Activated naive CD4-positive, alpha-beta T cell treated with anti-CD3 and anti-CD28 coated beads, Interleukin-2, amount 50 U/mL, for 16 hours (primary cell): Measurements from ENCODE around the gene CPLX3.
"Not testable (repeated sequence)": the region's sequence is repeated elsewhere in the genome, so short reads cannot be mapped to it uniquely, and the experiment has no call there.

Experiments used
- DNase-seq: peaks from one replicate; pipeline ENCODE4 v3.0.0-alpha.2; 2020

The CPLX3 gene

GRCh38 chr15:74826364-74826819, at the start of gene CPLX3:
Gene CPLX3 (plus strand): TSS chr15:74826627. CDS start chr15:74826704, 77 bp downstream.
- DNase-seq, result peak; percentile 56

GRCh38 chr15:74776821-74777768, 49.3 kb upstream of the CPLX3 start:
- peak; percentile 50 for DNase-seq

DNA sequence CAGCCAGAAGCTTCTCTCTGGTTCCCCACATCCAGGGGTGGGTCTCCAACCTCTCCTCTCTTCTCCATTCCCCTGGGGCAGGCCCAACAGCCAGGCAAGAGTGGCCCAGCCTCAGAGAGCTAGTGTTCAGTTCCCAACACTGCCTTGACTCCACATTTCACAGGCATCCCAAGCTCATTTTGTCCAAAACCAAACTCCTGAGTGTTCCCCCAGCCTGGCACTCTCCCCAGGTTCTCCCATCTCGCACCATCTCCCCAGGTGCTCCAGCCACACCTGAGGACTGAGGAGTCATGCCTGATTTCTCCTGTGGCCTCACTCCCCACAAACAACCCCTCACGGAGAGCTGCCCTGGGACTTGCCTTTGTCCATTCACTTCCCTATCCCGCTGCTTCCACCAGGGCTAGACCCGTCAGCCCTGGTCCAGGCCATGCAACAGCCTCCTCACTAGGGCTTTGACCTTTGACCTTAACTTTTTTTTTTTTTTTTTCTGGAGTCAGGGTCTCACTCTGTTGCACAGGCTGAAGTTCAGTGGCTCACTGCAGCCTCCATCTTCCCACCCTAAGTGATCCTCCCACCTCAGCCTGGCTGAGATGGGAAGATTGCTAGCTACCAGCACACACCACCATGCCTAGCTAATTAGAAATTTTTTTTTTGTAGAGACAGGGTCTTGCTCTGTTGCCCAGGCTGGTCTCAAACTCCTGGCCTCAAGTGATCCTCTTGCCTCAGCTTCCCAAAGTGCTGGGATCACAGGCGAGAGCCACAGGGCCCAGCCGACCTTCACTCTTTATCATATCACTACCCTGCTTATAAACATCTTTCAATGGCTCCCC, 48.4 kb upstream of the CPLX3 start:
- no peak for DNase-seq

- DNase-seq, result no peak
Measured at GRCh38 chr15:74778599-74778970, 47.8 kb upstream of the CPLX3 start.

GRCh38 chr15:74779162-74779648, 47.2 kb upstream of the CPLX3 start:
- no peak for DNase-seq

GRCh38 chr15:74780523-74781430, 45.6 kb upstream of the CPLX3 start:
- peak; percentile 39 for DNase-seq

GRCh38 chr15:74781431-74782258, 44.8 kb upstream of the CPLX3 start, which contains the start of gene CSK:
Gene CSK (plus strand): TSS chr15:74782080. CDS start chr15:74798298, 16,218 bp downstream.
- DNase-seq, result peak; percentile 80

DNA sequence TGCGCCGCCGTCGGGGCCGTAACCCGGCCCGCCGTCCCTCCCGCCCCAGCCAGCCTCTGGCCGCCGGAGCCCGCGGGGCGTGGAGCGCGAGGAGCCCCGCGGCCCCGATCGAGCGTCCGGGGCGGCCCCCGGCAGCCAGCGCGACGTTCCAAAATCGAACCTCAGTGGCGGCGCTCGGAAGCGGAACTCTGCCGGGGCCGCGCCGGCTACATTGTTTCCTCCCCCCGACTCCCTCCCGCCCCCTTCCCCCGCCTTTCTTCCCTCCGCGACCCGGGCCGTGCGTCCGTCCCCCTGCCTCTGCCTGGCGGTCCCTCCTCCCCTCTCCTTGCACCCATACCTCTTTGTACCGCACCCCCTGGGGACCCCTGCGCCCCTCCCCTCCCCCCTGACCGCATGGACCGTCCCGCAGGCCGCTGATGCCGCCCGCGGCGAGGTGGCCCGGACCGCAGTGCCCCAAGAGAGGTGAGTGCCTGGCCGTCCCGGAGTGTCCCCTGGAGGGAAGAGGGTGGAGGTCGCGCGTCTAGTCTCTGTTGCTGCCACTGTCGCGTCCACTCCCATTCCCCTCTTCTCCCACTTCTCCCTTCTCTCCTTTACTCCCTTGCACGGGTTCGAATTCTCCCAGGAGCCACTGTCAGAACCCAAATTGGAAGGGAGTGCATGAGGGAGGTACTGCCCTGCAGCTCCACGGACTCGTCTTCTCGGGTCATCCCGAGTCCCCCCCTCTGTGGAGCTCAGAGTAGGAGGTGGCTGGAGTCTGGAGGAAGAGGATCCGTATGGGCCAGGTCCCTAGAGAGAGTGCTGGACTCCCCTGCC, 44.0 kb upstream of the CPLX3 start:
- DNase-seq, result peak; percentile 68

GRCh38 chr15:74783072-74783807, 43.2 kb upstream of the CPLX3 start:
- no peak for DNase-seq

- no peak for DNase-seq
Measured at GRCh38 chr15:74783808-74784175, 42.6 kb upstream of the CPLX3 start.

- no peak for DNase-seq
Measured at GRCh38 chr15:74784426-74785193, 41.8 kb upstream of the CPLX3 start.

- no peak for DNase-seq
Measured at GRCh38 chr15:74785194-74786032, 41.0 kb upstream of the CPLX3 start.

DNA sequence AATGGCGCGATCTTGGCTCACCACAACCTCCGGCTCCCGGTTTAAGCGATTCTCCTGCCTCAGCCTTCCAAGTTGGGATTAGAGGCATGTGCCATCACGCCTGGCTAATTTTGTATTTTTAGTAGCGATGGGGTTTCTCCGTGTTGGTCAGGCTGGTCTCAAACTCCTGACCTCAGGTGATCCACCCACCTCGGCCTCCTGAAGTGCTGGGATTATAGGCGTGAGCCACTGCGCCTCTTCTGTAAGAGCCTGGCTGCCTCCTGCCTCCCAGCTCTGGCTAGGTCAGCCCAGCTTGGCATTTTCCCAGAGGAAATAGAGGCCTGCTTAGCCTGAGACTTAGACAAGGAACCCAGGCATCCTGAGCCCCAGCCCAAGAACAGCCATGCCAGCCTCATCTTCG, 40.3 kb upstream of the CPLX3 start:
- DNase-seq, result not testable (repeated sequence)

- DNase-seq, result no peak
Measured at GRCh38 chr15:74786551-74787165, 39.8 kb upstream of the CPLX3 start.

DNA sequence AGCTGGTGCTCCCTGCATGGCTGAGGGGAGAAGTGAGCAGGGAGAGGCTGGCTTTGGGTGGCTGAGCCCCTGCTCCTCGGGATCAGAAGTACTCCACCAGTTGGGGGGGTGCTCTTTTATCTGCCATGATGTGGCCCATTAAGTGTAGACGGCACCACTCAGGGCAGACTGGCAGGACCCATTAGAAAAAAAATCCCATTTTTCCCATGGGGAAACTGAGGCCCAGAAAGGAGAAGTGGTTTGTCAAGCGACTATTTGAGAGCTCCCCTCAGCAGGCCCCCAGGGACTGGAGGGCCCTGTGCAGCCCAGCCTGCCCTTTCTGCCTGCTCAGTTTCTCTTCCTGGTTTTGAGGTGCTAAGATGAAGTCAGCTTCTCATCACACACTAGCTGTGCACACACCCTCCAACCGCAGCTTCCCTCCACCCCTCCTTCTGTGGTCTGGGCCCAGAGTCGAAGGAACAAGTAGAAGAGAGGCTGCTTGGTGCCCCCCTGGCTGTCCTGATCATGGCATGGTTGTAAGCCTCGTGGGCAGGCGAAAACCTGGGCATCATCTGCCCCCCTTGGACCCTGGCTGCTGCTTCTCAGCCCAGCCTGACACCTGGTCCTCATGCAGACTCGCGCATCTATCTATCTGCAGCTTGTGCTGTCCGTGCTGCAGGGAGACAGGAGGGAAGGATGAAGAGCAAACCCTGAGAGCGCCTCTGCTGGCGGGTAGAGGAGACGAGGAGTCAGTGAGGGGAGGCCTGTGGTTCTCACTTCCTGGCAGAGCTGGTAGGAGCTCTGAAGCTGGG, 39.0 kb upstream of the CPLX3 start:
- peak; percentile 91 for DNase-seq

GRCh38 chr15:74788042-74788682, 38.3 kb upstream of the CPLX3 start:
- DNase-seq, result no peak
